DND-41 (cell line): ENCODE results near the gene LHPP.

Source experiments
- CTCF ChIP-seq: IDR thresholded peaks from 2 replicates; pipeline ENCODE4 v1.5.1; 2012; ENCODE audit warnings: borderline replicate concordance, low read length, moderate library complexity, mild to moderate bottlenecking; ENCODE audit not compliant: poor library complexity, severe bottlenecking; ENCODE audit errors: extremely low read depth
- EZH2 ChIP-seq: IDR thresholded peaks from 3 replicates; pipeline ENCODE4 v1.6.1; 2012; ENCODE audit warnings: borderline replicate concordance, low read depth, mild to moderate bottlenecking, moderate library complexity, low read length, inconsistent platforms; ENCODE audit not compliant: severe bottlenecking

GRCh38 chr10:124496620-124497019 is 35.0 kb downstream of the LHPP start:
- TF ChIP-seq CTCF (no peak), EZH2 (no peak)
